Measurements from ENCODE around the gene DOK7. TPM values are rescaled to one million over a fixed set of nuclear protein-coding genes. Genes with fewer than 3 reads are reported as not detected.

DOK7 gene
- total RNA-seq, 3 donors from 2014 or later (not counting 1 experiment from before 2014, with no cell fraction given): 1.3 to 2.9 (median 1.6) TPM

DNA sequence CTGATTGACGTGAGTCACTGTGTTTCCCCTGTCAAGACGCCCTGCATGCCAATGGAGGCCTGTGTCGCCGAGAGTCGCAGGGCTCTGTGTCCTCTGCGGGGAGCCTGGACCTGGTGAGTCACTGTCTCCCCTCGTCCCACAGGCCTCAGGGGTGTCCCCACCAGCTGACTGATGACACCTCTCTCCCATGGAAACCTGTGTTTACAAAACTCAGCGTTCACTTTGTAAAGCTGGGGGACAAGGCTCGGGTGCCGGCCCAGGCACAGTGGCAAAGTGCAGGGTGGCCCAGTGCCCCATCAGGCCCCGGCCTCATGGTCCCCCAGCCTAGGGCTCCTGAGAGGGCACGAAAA, 42.5 kb upstream of the DOK7 start:
- Mint-ChIP-seq H3K4me1 (no peaks in the 10 kb centered on the region), H3K9me3 (no peaks in the 10 kb centered on the region), H3K36me3 (no peaks in the 10 kb centered on the region), H3K27ac (no peak overlapping the region), H3K27me3 (ENCODE audit: low read depth in 2 of 2) (no peaks in the 10 kb centered on the region), H3K4me3 (no peak overlapping the region)
- Histone ChIP-seq H3K27ac (ENCODE audit: low read length) (no peak overlapping the region), H3K4me1 (ENCODE audit: control insufficient read depth, insufficient read depth, low read length) (no peaks in the 10 kb centered on the region), H3K36me3 (ENCODE audit: control insufficient read depth, insufficient read depth, low read length) (no peaks in the 10 kb centered on the region), H3K9me3 (ENCODE audit: control insufficient read depth, insufficient read depth, low read length) (no peaks in the 10 kb centered on the region), H3K4me3 (ENCODE audit: low read length) (no peak overlapping the region), H3K27me3 (ENCODE audit: control insufficient read depth, insufficient read depth, low read length) (no peaks in the 10 kb centered on the region)
- DNase-seq (no peak), ATAC-seq (no peak)
- TF ChIP-seq, protein P1, sequence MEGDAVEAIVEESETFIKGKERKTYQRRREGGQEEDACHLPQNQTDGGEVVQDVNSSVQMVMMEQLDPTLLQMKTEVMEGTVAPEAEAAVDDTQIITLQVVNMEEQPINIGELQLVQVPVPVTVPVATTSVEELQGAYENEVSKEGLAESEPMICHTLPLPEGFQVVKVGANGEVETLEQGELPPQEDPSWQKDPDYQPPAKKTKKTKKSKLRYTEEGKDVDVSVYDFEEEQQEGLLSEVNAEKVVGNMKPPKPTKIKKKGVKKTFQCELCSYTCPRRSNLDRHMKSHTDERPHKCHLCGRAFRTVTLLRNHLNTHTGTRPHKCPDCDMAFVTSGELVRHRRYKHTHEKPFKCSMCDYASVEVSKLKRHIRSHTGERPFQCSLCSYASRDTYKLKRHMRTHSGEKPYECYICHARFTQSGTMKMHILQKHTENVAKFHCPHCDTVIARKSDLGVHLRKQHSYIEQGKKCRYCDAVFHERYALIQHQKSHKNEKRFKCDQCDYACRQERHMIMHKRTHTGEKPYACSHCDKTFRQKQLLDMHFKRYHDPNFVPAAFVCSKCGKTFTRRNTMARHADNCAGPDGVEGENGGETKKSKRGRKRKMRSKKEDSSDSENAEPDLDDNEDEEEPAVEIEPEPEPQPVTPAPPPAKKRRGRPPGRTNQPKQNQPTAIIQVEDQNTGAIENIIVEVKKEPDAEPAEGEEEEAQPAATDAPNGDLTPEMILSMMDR (IDR thresholded peaks at IDR 0.05): no peak
- 94% methylated on average over 12 of the region's 12 CpGs for WGBS (ENCODE audit: insufficient coverage)
- intact Hi-C loops (cut with micrococcal nuclease): no loop called here

DNA sequence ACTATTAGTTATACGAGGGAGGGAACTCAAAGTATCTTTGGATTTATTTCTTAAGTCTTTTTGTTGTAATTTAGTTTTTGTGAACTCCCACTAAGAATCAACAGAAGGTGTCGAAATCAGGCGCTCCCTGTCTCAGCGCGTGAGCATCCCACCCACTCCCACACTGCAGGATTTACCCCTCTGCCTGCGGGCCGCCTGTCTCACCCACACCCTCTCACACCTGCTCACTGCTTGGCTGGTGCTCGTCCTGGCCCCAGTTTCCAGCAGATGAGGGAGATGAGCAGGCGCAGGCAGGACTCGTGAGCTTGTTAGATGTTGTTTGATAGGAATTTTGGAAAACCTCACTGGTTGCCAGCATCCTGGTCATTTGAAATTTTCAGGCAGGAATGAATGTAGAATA, 42.1 kb upstream of the DOK7 start:
- no peaks in the 10 kb centered on the region for H3K27me3 Mint-ChIP-seq (ENCODE audit: low read depth in 2 of 2)
- H3K4me3 Mint-ChIP-seq: no peak overlapping the region
- no peak overlapping the region for H3K27ac Mint-ChIP-seq
- WGBS (ENCODE audit: insufficient coverage): 93% methylated on average over 9 of the region's 10 CpGs
- H3K9me3 Mint-ChIP-seq: no peaks in the 10 kb centered on the region
- H3K4me1 Mint-ChIP-seq: no peaks in the 10 kb centered on the region
- no peaks in the 10 kb centered on the region for H3K36me3 Mint-ChIP-seq
- intact Hi-C loops (cut with micrococcal nuclease): no loop called here
- TF ChIP-seq, protein P1 (IDR thresholded peaks at IDR 0.05): no peak
- Histone ChIP-seq H3K9me3 (ENCODE audit: control insufficient read depth, insufficient read depth, low read length) (no peaks in the 10 kb centered on the region), H3K4me3 (ENCODE audit: low read length) (no peak overlapping the region), H3K4me1 (ENCODE audit: control insufficient read depth, insufficient read depth, low read length) (no peaks in the 10 kb centered on the region), H3K27ac (ENCODE audit: low read length) (no peak overlapping the region), H3K27me3 (ENCODE audit: control insufficient read depth, insufficient read depth, low read length) (no peaks in the 10 kb centered on the region), H3K36me3 (ENCODE audit: control insufficient read depth, insufficient read depth, low read length) (no peaks in the 10 kb centered on the region)
- no peak for ATAC-seq
- no peak for DNase-seq

DNA sequence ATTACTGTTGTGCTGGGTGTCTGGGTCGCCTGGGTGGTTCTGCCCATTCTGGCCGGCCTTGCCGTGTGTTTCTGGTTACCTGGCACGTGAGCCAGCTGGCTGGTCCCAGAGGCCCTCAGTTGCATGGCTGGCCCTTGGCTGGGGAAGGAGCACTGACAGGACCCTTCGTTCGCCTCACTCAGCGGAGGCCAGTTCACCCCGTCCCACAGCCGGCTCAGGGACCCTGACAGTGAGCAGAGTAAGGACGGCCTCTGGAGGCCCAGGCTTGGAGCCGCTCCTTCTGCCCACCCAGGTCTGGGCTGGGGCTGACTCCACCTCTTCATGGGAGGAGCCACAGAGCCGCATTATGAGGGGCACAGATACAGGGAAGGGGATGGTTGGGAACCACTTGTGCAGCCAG, 41.6 kb upstream of the DOK7 start:
- H3K27ac ChIP-seq (ENCODE audit: low read length): no peak overlapping the region
- ATAC-seq: no peak
- Mint-ChIP-seq H3K4me1 (no peaks in the 10 kb centered on the region), H3K27me3 (ENCODE audit: low read depth in 2 of 2) (no peaks in the 10 kb centered on the region), H3K27ac (no peak overlapping the region), H3K36me3 (no peaks in the 10 kb centered on the region), H3K4me3 (no peak overlapping the region), H3K9me3 (no peaks in the 10 kb centered on the region)
- H3K4me1 ChIP-seq (ENCODE audit: control insufficient read depth, insufficient read depth, low read length): no peaks in the 10 kb centered on the region
- DNase-seq: no peak
- no peaks in the 10 kb centered on the region for H3K27me3 ChIP-seq (ENCODE audit: control insufficient read depth, insufficient read depth, low read length)
- intact Hi-C loops (cut with micrococcal nuclease): no loop called here
- H3K9me3 ChIP-seq (ENCODE audit: control insufficient read depth, insufficient read depth, low read length): no peaks in the 10 kb centered on the region
- WGBS (ENCODE audit: insufficient coverage): 87% methylated on average over 12 of the region's 12 CpGs
- TF ChIP-seq, protein P1 (IDR thresholded peaks at IDR 0.05): no peak
- H3K36me3 ChIP-seq (ENCODE audit: control insufficient read depth, insufficient read depth, low read length): no peaks in the 10 kb centered on the region
- H3K4me3 ChIP-seq (ENCODE audit: low read length): no peak overlapping the region

DNA sequence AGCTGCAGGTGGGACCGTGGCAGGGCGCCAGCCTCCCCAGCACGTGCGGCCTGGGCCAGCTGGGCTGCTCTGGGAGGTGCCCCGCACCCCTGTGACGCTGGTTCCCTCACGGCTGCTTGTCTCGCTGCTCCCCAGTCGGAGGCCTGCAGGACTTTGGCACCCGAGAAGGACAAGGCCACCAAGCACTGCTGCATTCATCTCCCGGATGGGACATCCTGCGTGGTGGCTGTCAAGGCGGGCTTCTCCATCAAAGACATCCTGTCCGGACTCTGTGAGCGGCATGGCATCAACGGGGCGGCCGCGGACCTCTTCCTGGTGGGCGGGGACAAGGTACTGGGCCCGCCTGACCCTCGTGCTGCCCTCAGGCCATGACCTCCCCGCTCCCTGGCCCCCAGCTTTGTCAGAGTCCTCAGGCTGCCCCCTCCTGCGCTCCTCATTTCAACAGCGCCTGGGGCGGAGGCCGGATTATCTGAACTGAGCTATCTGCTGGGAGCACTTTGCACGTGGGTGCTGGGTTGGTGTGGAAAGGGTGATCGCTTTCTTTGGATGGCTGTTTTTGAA, 40.8 kb upstream of the DOK7 start:
- H3K27ac Mint-ChIP-seq: no peak overlapping the region
- no peaks in the 10 kb centered on the region for H3K4me1 Mint-ChIP-seq
- intact Hi-C loops (cut with micrococcal nuclease): no loop called here
- 93% methylated on average over 29 of the region's 29 CpGs for WGBS (ENCODE audit: insufficient coverage)
- no peaks in the 10 kb centered on the region for H3K27me3 Mint-ChIP-seq (ENCODE audit: low read depth in 2 of 2)
- no peak overlapping the region for H3K4me3 ChIP-seq (ENCODE audit: low read length)
- H3K36me3 Mint-ChIP-seq: no peaks in the 10 kb centered on the region
- H3K9me3 ChIP-seq (ENCODE audit: control insufficient read depth, insufficient read depth, low read length): no peaks in the 10 kb centered on the region
- TF ChIP-seq, protein P1 (IDR thresholded peaks at IDR 0.05): no peak
- no peak overlapping the region for H3K4me3 Mint-ChIP-seq
- no peak for DNase-seq
- no peaks in the 10 kb centered on the region for H3K4me1 ChIP-seq (ENCODE audit: control insufficient read depth, insufficient read depth, low read length)
- H3K36me3 ChIP-seq (ENCODE audit: control insufficient read depth, insufficient read depth, low read length): no peaks in the 10 kb centered on the region
- H3K9me3 Mint-ChIP-seq: no peaks in the 10 kb centered on the region
- no peaks in the 10 kb centered on the region for H3K27me3 ChIP-seq (ENCODE audit: control insufficient read depth, insufficient read depth, low read length)
- H3K27ac ChIP-seq (ENCODE audit: low read length): no peak overlapping the region
- no peak for ATAC-seq

Measured in natural killer cell (primary cell).